Activated CD8-positive, alpha-beta T cell treated with anti-CD3 and anti-CD28 coated beads for 36 hours (primary cell): ENCODE data around the gene WFDC5. TPM values are rescaled to one million over a fixed set of nuclear protein-coding genes. Genes with fewer than 3 reads are reported as not detected.
A peak's percentile ranks its signal among the peaks of the same experiment; 100 is the strongest.

Source experiments
- ATAC-seq: fragments of 200-7000 bp; cut with Tn5 transposase; one replicate; pipeline ENCODE4 v1.10.0; 2021; ENCODE audit warnings: mild to moderate bottlenecking, moderate library complexity
- CTCF ChIA-PET: fragments of 350-600 bp; sonication (Branson Sonifier 250); formaldehyde crosslinking; loops from one replicate; lab custom pipeline; 2021; ENCODE audit warnings: antibody characterized with exemption; lab: Charles Lee
- POLR2A ChIA-PET: fragments of 350-600 bp; sonication (Branson Sonifier 250); formaldehyde crosslinking; loops from one replicate; lab custom pipeline; 2021; ENCODE audit warnings: antibody characterized with exemption; lab: Charles Lee
- DNase-seq: peaks from one replicate; pipeline ENCODE4 v3.0.0-alpha.2; 2020
- H3K27ac Mint-ChIP-seq: one replicate; pipeline ENCODE4 v1.8.0; 2021; ENCODE audit warnings: mild to moderate bottlenecking, mixed read lengths
- H3K27me3 Mint-ChIP-seq: one replicate; pipeline ENCODE4 v1.8.0; 2021; ENCODE audit warnings: mixed read lengths
- H3K36me3 Mint-ChIP-seq: one replicate; pipeline ENCODE4 v1.8.0; 2021; ENCODE audit warnings: low read depth, mixed read lengths
- H3K4me1 Mint-ChIP-seq: one replicate; pipeline ENCODE4 v1.8.0; 2021; ENCODE audit warnings: low read depth, mixed read lengths
- H3K4me3 Mint-ChIP-seq: one replicate; pipeline ENCODE4 v1.8.0; 2021; ENCODE audit warnings: mild to moderate bottlenecking, moderate library complexity, mixed read lengths
- H3K9me3 Mint-ChIP-seq: one replicate; pipeline ENCODE4 v1.8.0; 2021; ENCODE audit warnings: mixed read lengths
- intact Hi-C: fragments of 100-400 bp; cut with micrococcal nuclease; formaldehyde crosslinking; loops from one replicate; pipeline ENCODE4 v1.10.0; 2022
- total RNA-seq, 2 experiments: library from RNA; stranded (reverse); gene quantifications; one replicate each; pipeline ENCODE4 v1.2.3, GENCODE V29; 2021
- TF ChIP-seq, protein P1 (sequence below): fragments of 200-600 bp; IDR thresholded peaks from one replicate; pipeline ENCODE4 v1.8.0; 2022; ENCODE audit warnings: antibody characterized with exemption, mild to moderate bottlenecking

Gene WFDC5
- total RNA-seq, 2 experiments from 2014 or later: not detected

DNA sequence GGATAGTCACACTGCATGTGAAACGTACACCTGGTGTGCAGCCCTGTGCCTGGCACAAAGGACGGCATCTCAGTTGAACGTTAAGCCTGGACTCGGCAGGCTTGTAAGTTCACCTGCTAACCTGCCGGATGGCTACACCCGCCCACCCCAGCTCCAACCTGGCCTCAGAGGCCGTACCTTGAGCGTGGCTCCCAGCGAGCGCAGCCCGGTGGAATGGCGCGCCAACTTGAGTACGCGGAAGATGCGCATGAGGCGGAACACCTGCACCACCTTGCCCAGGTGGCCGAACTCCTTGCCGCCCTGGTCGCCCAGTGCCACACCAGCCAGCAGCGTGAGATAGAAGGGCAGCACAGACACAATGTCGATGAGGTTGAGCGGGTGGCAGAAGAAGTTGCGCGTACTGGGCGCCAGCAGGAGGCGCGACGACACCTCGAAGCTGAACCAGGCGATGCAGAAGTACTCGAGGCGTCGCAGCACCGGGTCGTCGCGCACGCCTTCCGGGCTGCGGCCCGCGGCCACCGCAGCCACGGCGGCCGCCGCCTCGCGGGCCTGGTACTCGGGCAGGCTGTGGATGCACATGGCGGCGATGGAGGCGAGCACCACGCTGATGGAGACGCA, 17.4 kb downstream of the WFDC5 start:
- no peaks in the 10 kb centered on the region for H3K36me3 Mint-ChIP-seq
- H3K9me3 Mint-ChIP-seq: no peaks in the 10 kb centered on the region
- TF ChIP-seq, protein P1, sequence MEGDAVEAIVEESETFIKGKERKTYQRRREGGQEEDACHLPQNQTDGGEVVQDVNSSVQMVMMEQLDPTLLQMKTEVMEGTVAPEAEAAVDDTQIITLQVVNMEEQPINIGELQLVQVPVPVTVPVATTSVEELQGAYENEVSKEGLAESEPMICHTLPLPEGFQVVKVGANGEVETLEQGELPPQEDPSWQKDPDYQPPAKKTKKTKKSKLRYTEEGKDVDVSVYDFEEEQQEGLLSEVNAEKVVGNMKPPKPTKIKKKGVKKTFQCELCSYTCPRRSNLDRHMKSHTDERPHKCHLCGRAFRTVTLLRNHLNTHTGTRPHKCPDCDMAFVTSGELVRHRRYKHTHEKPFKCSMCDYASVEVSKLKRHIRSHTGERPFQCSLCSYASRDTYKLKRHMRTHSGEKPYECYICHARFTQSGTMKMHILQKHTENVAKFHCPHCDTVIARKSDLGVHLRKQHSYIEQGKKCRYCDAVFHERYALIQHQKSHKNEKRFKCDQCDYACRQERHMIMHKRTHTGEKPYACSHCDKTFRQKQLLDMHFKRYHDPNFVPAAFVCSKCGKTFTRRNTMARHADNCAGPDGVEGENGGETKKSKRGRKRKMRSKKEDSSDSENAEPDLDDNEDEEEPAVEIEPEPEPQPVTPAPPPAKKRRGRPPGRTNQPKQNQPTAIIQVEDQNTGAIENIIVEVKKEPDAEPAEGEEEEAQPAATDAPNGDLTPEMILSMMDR: peak; percentile 67
- H3K4me3 Mint-ChIP-seq: peak overlapping the region; percentile 44
- DNase-seq (peak; percentile 74), ATAC-seq (peak; percentile 68)
- ChIA-PET CTCF (interaction anchor here (0.7 to 8.8 kb wide), 24 partner anchors 10 to 414 kb away, joined by 3 to 137 read pairs (median 9); no protein-coding TSS in a partner anchor), POLR2A (interaction anchor here (1.1 to 1.6 kb wide), 5 partner anchors 11 to 58 kb away, joined by 3 to 4 read pairs (median 3); no protein-coding TSS in a partner anchor)
- H3K27me3 Mint-ChIP-seq: peaks cover 41% of the 10 kb centered on the region
- H3K27ac Mint-ChIP-seq: no peak overlapping the region
- intact Hi-C loops: loop anchor here (5.0 kb wide), 1 partner anchor 55 kb away; no protein-coding TSS in a partner anchor
- peaks cover 16% of the 10 kb centered on the region for H3K4me1 Mint-ChIP-seq

DNA sequence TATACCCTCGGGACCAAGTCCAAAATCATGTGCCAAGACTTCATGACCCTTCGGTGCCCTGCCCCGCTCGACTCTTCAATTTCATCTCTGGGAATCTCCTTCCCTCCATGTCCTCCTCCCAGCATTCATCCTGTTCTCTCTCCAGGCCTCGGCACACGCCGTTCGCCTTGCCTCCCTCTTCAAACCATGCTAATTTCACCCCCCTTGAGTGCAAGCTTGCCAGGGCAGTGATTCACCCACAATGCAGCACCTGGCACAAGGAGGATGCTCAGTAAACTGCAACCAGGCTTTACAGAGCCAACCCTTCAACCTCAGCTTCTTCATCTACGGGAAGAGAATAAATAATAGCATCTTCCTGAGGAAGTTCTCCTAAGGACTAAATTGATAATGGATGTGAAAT, 18.2 kb downstream of the WFDC5 start:
- TF ChIP-seq, protein P1: no peak
- peaks cover 38% of the 10 kb centered on the region for H3K27me3 Mint-ChIP-seq
- intact Hi-C loops: loop anchor here (5.0 kb wide), 1 partner anchor 54 kb away; no protein-coding TSS in a partner anchor
- no peak overlapping the region for H3K4me3 Mint-ChIP-seq
- no peaks in the 10 kb centered on the region for H3K9me3 Mint-ChIP-seq
- no peak for DNase-seq
- H3K36me3 Mint-ChIP-seq: no peaks in the 10 kb centered on the region
- H3K27ac Mint-ChIP-seq: no peak overlapping the region
- CTCF ChIA-PET: interaction anchor here (0.9 to 8.8 kb wide), 37 partner anchors 10 to 413 kb away, joined by 3 to 137 read pairs (median 9); partner anchors contain the start of genes SYS1 and WFDC5
- peaks cover 16% of the 10 kb centered on the region for H3K4me1 Mint-ChIP-seq
- POLR2A ChIA-PET: interaction anchor here (0.9 to 1.6 kb wide), 4 partner anchors 11 to 188 kb away, joined by 3 to 4 read pairs (median 4); partner anchors contain the start of gene PABPC1L
- no peak for ATAC-seq

DNA sequence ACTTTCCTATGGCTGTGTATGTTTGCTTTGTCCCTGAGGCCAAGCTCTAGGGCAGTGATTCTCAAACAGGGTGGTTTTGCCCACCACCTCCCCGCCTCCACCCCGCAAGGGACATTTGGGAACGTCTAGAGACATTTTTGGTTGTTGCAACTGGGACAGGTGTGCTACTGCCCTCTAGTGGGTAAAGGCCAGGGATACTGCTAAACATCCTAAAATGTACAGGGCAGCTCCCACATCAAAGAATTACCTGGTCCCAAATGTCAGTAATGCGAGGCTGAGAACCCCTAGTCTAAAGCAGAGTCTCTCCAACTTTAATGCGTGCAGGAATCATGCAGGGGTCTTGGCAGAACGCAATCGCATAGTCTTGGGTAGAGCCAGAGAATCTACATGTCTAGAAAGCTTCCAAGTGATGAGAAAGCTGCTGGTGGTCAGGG, 19.2 kb downstream of the WFDC5 start:
- intact Hi-C loops: loop anchor here (5.0 kb wide), 1 partner anchor 54 kb away; no protein-coding TSS in a partner anchor
- ATAC-seq: peak; percentile 63
- H3K36me3 Mint-ChIP-seq: no peaks in the 10 kb centered on the region
- no peaks in the 10 kb centered on the region for H3K9me3 Mint-ChIP-seq
- H3K4me3 Mint-ChIP-seq: no peak overlapping the region
- DNase-seq: peak; percentile 79
- peaks cover 13% of the 10 kb centered on the region for H3K4me1 Mint-ChIP-seq
- ChIA-PET POLR2A (interaction anchor here (0.6 to 1.8 kb wide), 8 partner anchors 10 to 349 kb away, joined by 3 to 5 read pairs (median 3); partner anchors contain the start of gene PABPC1L), CTCF (interaction anchor here (0.7 to 8.8 kb wide), 59 partner anchors 9 to 412 kb away, joined by 3 to 137 read pairs (median 6); partner anchors contain the start of genes PABPC1L, SYS1 and WFDC5)
- no peak overlapping the region for H3K27ac Mint-ChIP-seq
- peaks cover 32% of the 10 kb centered on the region for H3K27me3 Mint-ChIP-seq
- TF ChIP-seq, protein P1: peak; percentile 82

DNA sequence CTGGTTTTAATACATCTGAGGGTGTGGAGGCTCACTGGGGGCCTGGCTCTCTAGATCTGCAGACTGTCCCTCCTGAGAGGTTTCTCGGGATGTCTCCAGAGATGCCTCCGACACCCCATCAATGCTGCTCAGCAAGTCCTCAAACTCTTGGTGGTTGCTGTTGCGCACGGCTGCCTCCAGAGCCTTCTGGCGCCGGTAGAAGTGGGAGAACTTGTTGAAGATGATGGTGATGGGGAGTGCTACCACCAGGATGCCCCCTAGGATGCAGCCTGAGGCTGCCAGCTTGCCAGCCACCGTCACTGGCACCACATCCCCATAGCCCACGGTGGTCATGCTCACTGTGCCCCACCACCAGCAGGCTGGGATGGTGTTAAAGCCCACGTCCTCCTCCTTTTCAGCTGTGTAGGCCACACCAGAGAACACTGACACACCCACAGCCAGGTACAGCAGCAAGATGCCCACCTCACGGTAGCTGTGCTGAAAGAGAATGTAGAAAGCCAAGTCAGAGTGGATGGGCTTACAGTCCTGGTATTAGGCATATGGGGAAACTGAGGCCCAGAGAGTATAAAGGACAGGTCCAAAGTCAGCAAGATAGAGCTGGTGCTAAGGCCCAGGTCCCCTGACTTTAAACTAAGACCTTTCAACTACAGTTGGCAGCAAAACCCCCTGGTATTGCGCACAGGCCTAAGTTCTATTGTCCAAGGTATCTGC, 20.0 kb downstream of the WFDC5 start:
- ChIA-PET POLR2A (interaction anchor here (0.6 to 1.8 kb wide), 5 partner anchors 9 to 348 kb away, joined by 3 to 5 read pairs (median 3); partner anchors contain the start of gene PABPC1L), CTCF (interaction anchor here (0.7 to 8.8 kb wide), 47 partner anchors 8 to 348 kb away, joined by 3 to 137 read pairs (median 8); partner anchors contain the start of genes PABPC1L and WFDC5)
- H3K27ac Mint-ChIP-seq: no peak overlapping the region
- ATAC-seq: no peak
- H3K36me3 Mint-ChIP-seq: peaks cover 6% of the 10 kb centered on the region
- H3K4me1 Mint-ChIP-seq: peaks cover 9% of the 10 kb centered on the region
- TF ChIP-seq, protein P1: no peak
- H3K27me3 Mint-ChIP-seq: peaks cover 26% of the 10 kb centered on the region
- no peak overlapping the region for H3K4me3 Mint-ChIP-seq
- no peak for DNase-seq
- intact Hi-C loops: loop anchor here (5.0 kb wide), 1 partner anchor 53 kb away; no protein-coding TSS in a partner anchor
- H3K9me3 Mint-ChIP-seq: no peaks in the 10 kb centered on the region
